Esophagus squamous epithelium (tissue), 4 donors: ENCODE measurements around the gene INSC.

Experiments
- CTCF ChIP-seq, 6 experiments: fragments of 450-650 bp in 4 of 6; fragments of 200-600 bp in 2 of 6; sonication (generic) in 2 of 6; IDR thresholded peaks; one replicate each; pipeline ENCODE4 v1.5.1; 2016 to 2019; ENCODE audit warnings: antibody characterized with exemption in 6 of 6, mild to moderate bottlenecking in 4 of 6, moderate library complexity in 4 of 6
- POLR2A ChIP-seq, 4 donors: fragments of 450-650 bp; IDR thresholded peaks; one replicate each; pipeline ENCODE4 v1.6.1; 2017; ENCODE audit warnings: antibody characterized with exemption in 4 of 4, mild to moderate bottlenecking in 4 of 4, moderate library complexity in 3 of 4

- no peak for TF ChIP-seq CTCF (IDR thresholded peaks at IDR 0.05)
- TF ChIP-seq POLR2A (IDR thresholded peaks at IDR 0.05) = no peak
Observed at GRCh38 chr11:15171956-15172355, 57.2 kb downstream of the INSC start.
